GM21360 (cell line): ENCODE measurements around the gene ZNF76.
A peak's percentile ranks its signal among the peaks of the same experiment; 100 is the strongest.

Source experiments
- ATAC-seq: cut with Tn5 transposase; IDR thresholded peaks from one replicate; pipeline ENCODE4 v1.9.1; 2021; ENCODE audit warnings: mild to moderate bottlenecking, moderate library complexity; ENCODE audit not compliant: unreplicated experiment

Gene ZNF76

DNA sequence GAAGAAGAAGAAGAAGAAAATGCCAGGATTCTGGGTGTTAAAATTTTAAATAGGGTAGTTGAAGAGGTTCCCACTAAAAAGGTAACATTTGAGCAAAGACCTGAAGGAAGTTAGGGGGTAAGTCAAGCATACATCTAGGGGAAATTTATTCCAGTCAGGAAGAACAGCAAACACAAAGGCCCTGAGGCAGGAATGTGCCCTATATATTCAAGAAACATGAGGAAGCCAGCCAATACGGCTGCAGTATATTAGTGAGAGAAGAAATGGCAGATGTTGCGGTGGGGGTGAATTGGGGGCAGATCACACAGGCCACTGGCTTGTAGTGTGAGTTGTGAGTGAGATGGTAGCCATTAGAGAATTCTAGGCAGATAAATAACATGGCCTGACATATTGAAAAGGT is 6.0 kb downstream of the ZNF76 start:
- ATAC-seq = no peak

DNA sequence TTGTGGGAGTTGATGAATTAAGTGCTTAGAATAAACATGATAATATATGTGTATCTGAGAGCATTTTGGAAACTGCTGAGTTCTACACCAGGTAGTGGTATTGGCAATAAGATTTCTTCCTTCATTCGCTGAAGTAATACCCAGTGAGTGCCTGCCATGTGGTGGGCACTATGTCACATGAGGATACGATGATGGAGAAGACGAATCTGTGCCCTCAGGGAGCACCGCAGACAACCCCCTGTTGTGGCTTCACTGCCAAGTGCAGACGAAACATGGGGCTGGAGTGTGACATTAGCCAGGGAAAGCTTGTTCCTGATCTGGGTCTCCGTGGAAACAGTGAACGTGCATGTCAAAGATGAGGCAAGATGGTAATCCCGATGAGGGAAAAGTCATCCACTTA is 7.9 kb downstream of the ZNF76 start:
- ATAC-seq = no peak

DNA sequence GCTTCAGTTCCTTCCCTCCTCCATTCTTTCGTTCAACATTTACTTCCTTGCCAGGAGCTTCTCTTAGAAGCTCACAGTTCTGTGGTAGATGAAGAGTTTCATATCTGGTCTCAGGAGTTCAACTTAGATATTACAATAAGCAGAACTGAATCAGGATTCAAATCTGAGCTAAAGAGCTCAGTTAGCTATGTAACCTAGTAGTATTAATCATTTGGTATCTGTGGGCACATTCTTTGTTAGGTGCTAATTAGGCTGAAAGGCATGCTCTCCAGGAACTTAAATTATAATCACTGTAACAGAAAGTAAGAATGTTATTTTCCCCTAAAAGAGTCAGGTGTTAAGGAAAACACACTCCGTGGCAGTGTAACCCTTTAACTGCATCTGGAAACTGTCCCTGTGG is 8.4 kb downstream of the ZNF76 start:
- ATAC-seq = no peak

DNA sequence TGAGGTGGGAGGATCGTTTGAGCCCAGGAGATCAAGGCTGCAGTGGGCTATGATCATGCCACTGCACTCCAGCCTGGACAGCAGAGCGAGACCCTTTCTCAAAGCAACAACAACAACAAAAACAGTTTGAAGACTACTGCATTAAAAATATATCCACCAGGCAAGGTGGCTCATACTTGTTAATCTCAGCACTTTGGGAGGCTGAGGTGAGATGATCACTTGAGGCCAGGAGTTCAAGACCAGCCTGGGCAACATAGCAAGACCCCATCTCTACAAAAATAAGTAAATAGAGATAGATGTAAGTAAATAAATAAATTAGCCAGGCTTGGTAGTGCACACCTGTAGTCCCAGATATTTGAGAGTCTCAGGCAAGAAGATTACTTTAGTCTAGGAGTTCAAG is 12.5 kb downstream of the ZNF76 start:
- no peak for ATAC-seq

DNA sequence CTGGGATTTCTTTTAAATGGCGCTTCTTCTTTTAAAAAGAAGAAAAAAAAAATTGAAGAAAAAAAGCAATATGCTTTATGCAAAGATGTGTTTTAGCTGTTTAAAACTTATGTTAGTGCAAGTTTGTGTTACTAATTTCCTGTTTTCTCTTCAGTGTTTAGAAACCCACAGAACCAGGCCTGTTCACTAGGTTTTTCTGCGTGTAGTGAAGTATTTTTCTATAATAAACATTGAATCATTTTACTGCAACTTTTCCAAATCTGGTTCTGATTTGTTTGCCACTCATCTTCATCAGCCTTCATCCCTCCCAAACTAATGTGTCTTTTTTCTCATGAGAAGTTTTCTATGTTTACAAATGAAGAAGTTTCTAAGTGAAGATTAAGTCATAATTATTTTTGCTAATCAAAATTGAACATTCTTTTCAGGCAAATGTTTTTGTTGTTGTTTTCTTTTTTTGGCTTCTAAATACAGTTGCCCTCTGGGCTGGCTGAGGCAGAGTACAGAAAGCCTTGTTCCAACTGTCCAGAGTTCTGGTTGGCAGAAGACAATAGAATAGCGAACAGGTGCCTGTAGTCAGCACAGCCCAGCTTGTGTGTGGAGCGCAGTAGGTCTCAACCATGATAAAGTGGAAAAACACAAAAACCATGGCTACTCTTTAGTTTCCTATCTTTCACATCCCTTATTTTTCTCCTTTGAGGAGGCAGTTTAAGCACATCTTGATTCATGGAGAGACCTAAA is 14.5 kb downstream of the ZNF76 start:
- ATAC-seq = no peak

DNA sequence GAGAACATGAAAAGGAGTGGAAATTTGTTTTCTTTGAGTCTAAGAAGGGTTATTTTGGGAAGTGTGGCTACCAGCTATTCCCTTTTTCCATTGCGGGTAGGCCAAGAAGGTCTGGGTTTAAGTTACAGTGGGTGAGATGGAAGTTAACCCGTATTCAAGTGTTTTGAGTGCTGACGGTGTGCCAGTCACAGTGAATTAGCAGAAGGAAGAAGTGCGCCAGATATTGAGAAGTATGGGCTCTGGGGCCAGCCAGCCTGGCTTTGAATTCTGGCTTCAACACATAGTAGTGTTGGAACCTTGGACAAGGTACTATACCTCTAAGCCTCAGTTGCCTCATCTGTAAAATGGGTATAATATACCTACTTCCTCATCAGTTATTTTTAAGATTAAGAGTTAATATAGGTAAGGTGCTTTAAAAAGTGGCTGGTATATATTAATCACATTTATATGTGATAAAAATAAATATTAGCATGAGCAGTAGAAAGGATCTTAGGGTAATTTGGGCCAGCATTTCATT is 16.3 kb downstream of the ZNF76 start:
- no peak for ATAC-seq

DNA sequence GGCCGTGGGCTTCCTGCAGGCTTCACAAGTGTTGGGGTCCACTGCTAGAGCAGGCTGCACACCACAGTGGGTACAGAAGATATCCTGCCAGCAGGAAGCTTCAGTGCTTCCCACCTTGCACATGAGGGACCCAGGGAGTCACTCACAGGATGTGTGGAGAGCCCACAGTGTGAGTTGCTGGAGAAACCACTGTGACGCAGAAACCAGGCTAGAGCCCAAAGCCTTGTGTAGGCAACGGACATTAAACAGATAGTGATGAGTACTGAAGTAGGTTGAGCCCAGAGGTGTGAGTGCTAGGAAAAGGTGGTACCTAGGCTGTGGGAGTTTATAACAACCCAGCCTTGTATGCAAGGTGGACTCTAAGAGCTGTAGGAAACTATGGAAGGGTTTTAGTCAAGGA is 19.2 kb downstream of the ZNF76 start:
- no peak for ATAC-seq

DNA sequence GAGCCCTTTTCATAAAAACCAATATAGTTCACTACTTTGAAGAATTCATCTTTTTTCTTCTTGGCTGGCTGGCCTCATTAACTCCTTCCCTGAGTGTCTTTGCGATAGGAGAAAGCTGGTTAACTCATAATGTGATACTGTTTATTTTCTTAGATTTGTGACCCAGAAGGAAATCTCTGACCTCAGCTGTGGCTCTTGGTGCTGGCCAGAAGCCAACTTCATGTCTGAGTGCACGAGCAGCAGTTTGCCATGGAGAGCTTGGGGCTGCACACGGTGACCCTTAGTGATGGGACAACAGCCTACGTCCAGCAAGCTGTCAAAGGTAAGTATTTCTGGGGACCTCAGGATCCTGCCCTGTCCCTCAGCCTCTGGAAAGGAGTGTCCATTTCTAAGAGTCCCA is 21.4 kb downstream of the ZNF76 start:
- ATAC-seq = no peak

DNA sequence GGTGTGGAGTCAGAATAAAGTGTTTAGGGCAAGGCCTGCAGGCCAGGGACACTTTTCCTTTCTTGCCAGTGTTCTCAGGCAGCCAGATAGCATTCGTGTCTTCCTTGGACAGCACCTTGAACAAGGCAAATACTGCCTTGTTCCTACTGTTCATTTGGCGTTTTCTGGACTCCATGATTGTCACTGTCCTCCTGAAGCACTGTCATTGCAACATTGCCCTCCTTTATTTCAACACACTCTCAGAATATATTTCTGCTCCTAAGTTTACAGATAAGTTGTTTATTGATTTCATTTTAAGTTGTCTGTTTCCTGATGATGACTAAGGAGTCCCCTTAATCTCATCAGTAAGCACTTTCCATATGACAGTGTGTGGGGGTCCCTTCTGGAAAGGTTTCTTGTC is 22.9 kb downstream of the ZNF76 start:
- no peak for ATAC-seq

DNA sequence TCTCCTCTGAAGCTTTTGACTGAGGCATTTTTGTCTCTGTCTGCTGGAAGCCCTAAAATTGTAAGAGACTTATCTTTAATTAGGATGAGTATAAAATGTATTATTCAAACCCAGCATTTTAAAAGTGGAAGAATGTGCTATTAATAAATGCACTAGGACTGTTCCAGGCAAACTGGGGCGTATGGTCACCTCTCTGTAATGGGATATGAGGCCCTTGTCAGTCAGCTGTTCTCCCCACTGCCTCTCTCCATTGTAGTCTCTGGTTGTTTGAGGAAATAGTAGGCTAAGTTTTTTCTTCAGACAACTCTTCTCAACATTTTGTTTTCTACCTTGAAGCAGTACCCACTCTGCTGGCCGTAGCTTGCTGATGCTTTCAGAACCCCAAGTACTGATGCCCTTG is 23.8 kb downstream of the ZNF76 start:
- ATAC-seq = no peak

DNA sequence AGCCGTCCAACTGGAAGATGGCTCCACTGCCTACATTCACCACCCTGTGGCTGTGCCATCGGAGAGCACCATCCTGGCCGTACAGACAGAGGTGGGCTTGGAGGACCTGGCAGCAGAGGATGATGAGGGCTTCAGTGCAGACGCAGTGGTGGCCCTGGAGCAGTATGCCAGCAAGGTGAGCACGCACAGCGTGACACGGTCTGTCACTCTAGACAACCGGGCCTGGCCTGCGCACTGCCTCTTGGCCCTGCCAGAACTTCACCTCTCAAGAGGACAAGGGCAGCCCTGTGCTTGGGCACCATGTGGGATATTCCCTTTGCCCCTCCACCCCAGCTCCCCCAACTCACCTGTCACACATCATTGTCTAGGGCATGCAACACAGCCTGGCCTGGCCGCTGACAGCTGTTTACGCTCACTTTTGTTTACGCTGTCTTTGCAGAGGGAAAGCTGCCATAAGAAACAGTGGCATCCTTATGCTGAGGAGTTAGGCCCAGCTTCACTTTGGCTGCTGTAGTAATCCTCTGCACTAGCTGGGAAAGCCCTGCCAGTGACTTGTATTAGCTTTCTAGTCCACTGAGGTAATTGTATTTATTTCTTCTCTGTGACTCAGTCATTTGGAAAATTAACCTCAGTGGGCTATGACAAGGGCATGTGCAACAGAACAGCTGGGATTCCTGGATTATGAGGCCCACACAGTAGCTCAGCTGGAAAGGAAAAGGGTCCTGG is 28.3 kb downstream of the ZNF76 start:
- no peak for ATAC-seq

DNA sequence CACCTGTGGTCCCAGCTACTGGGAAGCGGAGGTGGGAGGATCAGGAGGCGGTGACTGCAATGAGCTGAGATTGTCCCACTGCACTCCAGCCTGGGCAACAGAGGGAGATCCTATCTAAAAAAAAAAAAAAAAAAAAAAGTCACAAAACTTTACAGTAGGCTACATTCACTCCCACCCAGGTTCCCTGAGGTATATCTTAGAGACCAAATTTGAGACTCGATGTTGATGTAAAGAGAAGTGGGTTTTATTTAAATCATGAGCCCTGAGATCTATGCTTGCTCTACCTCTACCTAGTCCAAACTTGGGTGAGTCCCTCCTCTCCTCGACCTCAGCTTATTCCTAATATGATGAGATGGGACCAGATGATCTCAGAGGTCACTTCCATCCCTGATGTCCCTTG is 29.3 kb downstream of the ZNF76 start:
- ATAC-seq = no peak

DNA sequence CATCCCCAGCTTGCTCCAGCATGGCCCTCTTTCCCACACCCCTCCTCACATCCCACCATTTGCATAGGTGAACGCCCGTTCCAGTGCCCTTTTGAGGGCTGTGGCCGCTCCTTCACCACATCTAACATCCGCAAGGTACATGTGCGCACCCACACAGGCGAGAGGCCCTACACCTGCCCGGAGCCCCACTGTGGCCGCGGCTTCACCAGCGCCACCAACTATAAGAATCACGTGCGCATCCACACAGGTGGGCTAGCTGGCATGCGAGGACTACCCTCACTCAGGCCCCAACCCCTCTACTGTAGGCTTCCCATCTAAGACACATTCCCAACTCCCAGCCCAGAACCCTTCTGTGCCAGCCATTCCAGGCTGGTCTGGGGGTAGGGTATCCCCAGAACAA is 32.0 kb downstream of the ZNF76 start:
- ATAC-seq = no peak

DNA sequence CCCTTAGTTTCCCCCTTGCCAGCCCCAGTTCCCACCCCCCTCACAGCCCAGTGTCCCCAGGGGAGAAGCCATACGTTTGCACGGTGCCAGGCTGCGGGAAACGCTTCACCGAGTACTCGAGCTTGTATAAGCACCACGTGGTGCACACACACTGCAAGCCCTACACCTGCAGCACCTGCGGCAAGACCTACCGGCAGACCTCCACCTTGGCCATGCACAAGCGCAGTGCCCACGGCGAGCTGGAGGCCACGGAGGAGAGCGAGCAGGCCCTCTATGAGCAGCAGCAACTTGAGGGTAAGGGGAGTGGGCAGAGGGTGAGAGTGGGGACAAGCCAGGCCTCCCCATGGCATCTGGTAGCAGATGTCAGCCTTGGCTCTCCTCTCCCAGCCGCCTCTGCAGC is 33.0 kb downstream of the ZNF76 start:
- ATAC-seq = no peak

DNA sequence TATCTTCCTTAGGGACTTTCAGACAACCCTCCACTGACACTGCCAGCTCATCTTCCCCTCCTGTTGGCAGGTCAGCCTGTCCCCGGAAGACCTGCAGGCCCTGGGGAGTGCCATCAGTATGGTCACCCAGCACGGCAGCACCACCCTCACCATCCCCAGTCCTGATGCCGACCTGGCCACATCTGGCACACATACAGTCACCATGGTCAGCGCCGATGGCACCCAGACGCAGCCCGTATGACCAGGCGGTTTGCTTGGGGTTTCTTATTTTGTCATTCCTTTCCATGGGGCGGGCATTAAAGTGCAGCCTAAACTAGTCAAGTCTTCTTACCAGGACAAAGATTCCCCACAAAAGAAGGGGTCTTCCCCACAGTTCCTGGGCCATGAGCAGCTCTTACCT is 34.1 kb downstream of the ZNF76 start:
- no peak for ATAC-seq

DNA sequence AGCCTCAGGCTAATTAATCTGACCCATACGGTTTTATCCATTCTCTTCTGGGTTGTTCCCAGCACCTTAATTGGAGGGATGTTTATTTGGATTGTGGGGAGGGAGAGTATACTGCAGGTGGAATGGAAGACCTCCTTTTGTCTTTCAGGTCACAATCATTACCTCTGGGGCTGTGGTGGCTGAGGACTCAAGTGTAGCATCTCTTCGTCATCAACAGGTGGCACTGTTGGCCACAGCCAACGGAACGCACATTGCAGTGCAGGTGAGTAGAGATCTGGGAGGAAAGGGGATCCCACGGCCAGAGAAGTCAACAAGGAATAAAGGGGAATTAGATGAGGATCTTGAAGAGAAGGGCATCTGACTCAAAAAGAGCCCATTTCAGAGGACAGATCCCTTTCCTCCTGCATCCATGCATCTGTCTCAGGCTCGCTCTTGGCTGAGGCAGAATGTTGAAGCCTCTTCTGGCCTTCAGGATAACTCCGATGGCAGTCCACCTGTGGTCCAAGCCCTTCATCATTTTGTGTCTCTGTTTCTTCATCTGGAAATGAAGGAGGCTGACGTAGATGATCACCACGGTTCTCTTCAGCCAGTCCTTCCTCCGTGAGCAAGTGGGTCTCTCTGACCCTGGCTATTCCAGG is 34.9 kb downstream of the ZNF76 start:
- no peak for ATAC-seq

DNA sequence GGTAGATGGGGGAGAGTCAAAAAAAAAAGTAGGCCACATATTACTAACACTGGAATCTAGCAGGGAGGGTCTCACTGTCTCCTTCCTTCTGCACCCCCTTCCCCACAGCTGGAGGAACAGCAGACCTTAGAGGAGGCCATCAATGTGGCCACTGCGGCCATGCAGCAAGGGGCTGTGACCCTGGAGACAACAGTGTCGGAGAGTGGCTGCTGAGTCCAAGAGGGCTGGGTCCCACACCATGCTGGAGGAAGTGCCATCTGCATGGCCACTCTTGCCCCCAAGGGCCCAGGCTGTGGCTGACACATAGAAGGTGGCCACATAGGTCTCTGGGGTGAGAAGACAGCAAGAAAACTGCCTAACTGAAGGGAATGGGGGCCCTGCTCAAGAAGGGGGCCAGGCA is 35.5 kb downstream of the ZNF76 start:
- ATAC-seq = no peak

DNA sequence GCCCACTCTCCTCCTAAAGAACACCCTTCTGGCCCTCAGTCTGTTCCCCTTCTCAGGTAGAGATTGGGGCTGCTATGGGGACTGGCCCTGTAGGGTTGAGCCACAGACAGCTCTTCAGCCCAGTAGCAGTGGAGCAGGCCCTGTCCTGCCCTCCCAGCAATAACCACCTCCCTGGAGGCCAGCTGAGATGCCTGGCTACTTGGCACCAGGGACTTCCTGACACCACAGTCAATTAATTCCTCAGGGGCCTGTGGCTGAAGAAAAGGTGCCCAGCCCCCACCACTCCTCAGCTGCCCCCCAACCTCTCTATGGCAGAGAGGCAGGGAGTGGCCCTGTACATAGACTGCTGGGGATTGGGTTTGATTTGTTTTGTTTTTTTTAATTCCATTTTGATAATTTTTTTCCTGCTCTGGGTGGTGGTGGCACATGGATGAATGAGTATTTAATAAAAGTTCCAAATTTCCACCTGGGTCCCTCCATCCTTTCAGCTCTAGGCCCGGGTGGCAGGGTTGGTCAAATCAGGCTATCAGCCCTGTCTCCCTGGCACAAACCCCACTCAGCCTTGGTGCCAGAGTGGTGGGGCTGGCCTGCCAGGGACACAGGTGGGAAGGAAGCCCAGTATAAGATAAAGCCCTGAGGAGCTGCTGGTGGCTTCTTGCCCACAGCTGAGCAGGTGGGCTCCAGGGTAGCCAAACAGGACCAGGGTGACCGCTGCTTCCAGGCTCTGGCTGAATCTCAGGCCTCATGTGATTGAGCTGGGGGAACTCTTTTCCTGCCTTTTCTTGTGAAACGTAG is 36.2 kb downstream of the ZNF76 start:
- no peak for ATAC-seq

DNA sequence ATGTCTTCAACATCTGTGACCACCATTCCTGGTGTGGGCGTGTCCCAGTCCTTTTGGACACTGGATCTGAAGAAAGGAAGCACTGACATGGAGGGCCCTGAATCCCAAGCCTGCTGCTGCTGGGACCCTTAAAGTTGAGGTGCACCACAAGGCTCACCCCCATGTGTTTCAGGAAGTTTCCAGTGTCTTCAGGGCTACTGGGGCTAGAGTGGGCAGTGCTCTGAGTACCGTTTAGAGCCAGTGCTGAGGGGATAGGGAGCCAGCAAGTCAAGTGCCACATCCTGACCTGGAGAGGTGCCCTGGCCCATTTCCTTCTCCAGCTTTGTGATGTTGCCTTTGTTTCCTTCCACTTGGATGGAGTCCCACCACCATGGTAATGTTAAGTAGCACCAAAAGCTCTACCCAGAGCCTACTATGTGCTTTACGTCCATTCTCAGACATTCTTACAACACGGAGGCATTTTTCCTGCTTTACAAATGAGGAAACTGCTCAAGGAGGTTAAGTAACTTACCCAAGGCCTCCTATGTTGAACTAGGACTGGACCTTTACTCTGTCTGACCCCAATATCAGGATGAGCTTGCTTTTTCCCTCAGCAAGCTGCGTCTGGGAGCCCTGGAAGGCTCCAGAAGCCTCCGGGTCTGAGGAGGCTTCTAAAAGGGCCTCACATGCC is 37.5 kb downstream of the ZNF76 start:
- ATAC-seq = no peak

DNA sequence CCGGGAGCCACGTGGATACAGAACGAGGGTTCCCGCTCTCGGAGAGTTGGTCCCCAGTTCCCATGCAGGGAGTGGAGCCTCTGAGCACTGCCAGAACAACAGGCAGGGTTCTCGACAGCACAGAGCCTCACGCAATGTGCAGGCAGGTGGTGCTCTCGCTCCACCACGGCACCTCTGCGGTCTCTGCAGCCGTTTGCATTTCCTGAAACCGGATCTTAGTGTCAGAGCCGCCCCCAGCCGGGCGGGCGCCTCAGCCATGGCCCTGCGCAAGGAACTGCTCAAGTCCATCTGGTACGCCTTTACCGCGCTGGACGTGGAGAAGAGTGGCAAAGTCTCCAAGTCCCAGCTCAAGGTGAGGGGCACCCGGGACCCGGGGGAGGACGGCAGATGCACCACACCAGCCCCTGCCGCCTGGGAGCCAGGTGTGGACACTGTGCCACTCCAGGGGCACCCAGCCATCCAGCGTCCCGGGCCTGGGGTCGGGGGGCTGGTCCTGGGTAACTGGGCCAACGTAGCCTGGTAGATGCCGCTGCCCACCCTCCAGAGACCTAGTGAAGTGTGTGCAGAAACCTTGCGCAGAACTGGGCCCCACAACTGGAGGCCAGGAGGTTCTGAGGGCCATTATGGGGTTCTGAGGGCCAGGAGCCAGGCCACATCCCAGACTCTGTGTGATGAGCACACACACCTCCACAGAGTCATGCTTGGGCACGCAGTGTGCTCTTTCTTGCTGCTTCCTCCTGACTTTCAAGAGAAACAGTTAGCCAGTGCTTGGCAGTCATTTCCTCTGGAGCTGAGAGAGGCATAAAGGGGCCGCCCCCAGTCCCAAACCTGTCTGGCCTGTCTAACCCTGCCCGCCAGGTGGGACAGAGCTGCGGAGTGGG is 38.3 kb downstream of the ZNF76 start, which contains the start of gene DEF6:
TSS of gene DEF6 (plus strand) at position 218 of the 881 bp plus-strand sequence. CDS start at position 257, 39 bp downstream.
- ATAC-seq = peak; percentile 77
